Transverse colon (tissue), 4 donors: ENCODE data around the gene ARHGAP5.

Source experiments
- EP300 ChIP-seq: sonication (generic); formaldehyde crosslinking; IDR thresholded peaks from one replicate; pipeline ENCODE4 v1.6.1; 2017; ENCODE audit warnings: antibody characterized with exemption, low read depth
- POLR2A ChIP-seq: fragments of 450-650 bp; IDR thresholded peaks from one replicate; pipeline ENCODE4 v1.6.1; 2016; ENCODE audit warnings: antibody characterized with exemption, mild to moderate bottlenecking, moderate library complexity
- POLR2AphosphoS5 ChIP-seq, 3 donors: sonication (generic); formaldehyde crosslinking; IDR thresholded peaks; one replicate each; pipeline ENCODE4 v1.6.1; 2016; ENCODE audit warnings: antibody characterized with exemption in 3 of 3
- TF ChIP-seq, protein P1 (sequence below), 5 experiments: fragments of 200-600 bp in 3 of 5; fragments of 450-650 bp in 2 of 5; sonication (generic) in 3 of 5; IDR thresholded peaks; 1 replicate in 2 of 5; 2 replicates in 3 of 5; pipeline ENCODE4 v1.5.1; 2016 to 2017; ENCODE audit warnings: antibody characterized with exemption in 5 of 5, inconsistent platforms in 3 of 5, mild to moderate bottlenecking in 2 of 5, moderate library complexity in 1 of 5

GRCh38 chr14:32201193-32201815, 124.2 kb downstream of the ARHGAP5 start:
- TF ChIP-seq POLR2A (peak; percentile 21), EP300 (no peak), POLR2AphosphoS5 (IDR thresholded peaks at IDR 0.05) (peak in 2 of 3 donors; percentile 27 to 64)
- TF ChIP-seq, protein P1, sequence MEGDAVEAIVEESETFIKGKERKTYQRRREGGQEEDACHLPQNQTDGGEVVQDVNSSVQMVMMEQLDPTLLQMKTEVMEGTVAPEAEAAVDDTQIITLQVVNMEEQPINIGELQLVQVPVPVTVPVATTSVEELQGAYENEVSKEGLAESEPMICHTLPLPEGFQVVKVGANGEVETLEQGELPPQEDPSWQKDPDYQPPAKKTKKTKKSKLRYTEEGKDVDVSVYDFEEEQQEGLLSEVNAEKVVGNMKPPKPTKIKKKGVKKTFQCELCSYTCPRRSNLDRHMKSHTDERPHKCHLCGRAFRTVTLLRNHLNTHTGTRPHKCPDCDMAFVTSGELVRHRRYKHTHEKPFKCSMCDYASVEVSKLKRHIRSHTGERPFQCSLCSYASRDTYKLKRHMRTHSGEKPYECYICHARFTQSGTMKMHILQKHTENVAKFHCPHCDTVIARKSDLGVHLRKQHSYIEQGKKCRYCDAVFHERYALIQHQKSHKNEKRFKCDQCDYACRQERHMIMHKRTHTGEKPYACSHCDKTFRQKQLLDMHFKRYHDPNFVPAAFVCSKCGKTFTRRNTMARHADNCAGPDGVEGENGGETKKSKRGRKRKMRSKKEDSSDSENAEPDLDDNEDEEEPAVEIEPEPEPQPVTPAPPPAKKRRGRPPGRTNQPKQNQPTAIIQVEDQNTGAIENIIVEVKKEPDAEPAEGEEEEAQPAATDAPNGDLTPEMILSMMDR (IDR thresholded peaks at IDR 0.05), result no peak
